GM10248 (cell line): ENCODE measurements around the gene NEK1.

Experiments used
- CTCF ChIA-PET: fragments of 300-600 bp; sonication (Branson Sonifier 250); formaldehyde crosslinking; extraction: SDS; loops from one replicate; lab custom pipeline; 2021; ENCODE audit warnings: antibody characterized with exemption; lab: Yijun Ruan, JAX
- POLR2A ChIA-PET: fragments of 350-650 bp; sonication (Branson Sonifier 250); formaldehyde crosslinking; extraction: SDS; loops from one replicate; lab custom pipeline; 2020; ENCODE audit warnings: antibody characterized with exemption; lab: Yijun Ruan, JAX
- DNase-seq: peaks from one replicate; pipeline ENCODE4 v3.0.0; 2012; ENCODE audit errors: extremely low spot score
- TF ChIP-seq, protein P1 (sequence below): IDR thresholded peaks from 2 replicates; pipeline ENCODE4 v1.5.1; 2012; ENCODE audit warnings: mild to moderate bottlenecking, low read depth; ENCODE audit errors: extremely low read depth, missing control alignments, control extremely low read depth

NEK1 gene, protein sequence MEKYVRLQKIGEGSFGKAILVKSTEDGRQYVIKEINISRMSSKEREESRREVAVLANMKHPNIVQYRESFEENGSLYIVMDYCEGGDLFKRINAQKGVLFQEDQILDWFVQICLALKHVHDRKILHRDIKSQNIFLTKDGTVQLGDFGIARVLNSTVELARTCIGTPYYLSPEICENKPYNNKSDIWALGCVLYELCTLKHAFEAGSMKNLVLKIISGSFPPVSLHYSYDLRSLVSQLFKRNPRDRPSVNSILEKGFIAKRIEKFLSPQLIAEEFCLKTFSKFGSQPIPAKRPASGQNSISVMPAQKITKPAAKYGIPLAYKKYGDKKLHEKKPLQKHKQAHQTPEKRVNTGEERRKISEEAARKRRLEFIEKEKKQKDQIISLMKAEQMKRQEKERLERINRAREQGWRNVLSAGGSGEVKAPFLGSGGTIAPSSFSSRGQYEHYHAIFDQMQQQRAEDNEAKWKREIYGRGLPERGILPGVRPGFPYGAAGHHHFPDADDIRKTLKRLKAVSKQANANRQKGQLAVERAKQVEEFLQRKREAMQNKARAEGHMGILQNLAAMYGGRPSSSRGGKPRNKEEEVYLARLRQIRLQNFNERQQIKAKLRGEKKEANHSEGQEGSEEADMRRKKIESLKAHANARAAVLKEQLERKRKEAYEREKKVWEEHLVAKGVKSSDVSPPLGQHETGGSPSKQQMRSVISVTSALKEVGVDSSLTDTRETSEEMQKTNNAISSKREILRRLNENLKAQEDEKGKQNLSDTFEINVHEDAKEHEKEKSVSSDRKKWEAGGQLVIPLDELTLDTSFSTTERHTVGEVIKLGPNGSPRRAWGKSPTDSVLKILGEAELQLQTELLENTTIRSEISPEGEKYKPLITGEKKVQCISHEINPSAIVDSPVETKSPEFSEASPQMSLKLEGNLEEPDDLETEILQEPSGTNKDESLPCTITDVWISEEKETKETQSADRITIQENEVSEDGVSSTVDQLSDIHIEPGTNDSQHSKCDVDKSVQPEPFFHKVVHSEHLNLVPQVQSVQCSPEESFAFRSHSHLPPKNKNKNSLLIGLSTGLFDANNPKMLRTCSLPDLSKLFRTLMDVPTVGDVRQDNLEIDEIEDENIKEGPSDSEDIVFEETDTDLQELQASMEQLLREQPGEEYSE (N-terminal part only)

DNA sequence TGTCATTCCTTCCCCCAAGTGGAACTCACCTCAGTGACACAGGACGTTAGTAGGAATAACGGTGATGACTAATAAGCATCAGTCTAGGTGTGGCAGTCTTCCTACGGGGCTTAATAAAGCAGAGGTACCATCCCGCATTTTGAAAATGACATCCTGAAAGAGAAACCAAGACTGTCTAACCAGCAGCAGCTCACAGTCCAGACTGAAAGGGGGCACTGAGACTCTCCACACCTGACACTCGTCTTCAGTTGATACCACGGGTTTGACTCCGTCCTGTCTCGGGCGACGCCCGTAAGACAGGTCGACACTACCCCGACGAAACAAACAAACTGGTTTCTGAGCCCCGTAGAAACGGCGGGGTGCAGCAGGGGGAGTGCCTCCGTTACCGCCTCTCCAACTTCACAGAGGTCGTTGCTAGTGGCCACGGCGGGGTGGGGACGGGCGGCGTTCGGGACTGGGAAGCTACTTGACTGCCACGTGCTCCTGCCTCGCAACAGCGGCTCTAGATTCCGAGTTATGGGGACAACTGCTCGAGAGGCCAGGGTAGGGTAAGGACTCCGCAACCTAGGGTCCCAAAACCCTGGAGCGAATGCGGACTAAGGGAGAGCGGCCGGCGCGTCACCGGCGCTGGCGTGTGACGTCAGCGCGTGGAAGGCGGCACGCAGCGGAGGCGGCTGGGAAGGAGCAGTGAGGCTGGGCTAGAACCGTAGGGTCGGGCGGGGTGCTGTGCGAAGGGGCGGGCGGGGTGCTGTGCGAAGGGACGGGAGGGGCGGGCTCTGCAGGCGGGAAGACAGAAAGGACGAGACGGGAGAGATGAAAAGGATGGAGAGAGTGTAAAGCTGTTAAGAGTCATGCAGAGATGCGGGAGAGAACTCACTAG, at the start of gene NEK1:
NEK1 (minus strand) TSS at position 593 of the 880 bp plus-strand sequence. CDS start 9,953 bp downstream, outside the sequence.
- TF ChIP-seq, protein P1, sequence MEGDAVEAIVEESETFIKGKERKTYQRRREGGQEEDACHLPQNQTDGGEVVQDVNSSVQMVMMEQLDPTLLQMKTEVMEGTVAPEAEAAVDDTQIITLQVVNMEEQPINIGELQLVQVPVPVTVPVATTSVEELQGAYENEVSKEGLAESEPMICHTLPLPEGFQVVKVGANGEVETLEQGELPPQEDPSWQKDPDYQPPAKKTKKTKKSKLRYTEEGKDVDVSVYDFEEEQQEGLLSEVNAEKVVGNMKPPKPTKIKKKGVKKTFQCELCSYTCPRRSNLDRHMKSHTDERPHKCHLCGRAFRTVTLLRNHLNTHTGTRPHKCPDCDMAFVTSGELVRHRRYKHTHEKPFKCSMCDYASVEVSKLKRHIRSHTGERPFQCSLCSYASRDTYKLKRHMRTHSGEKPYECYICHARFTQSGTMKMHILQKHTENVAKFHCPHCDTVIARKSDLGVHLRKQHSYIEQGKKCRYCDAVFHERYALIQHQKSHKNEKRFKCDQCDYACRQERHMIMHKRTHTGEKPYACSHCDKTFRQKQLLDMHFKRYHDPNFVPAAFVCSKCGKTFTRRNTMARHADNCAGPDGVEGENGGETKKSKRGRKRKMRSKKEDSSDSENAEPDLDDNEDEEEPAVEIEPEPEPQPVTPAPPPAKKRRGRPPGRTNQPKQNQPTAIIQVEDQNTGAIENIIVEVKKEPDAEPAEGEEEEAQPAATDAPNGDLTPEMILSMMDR = no peak

DNA sequence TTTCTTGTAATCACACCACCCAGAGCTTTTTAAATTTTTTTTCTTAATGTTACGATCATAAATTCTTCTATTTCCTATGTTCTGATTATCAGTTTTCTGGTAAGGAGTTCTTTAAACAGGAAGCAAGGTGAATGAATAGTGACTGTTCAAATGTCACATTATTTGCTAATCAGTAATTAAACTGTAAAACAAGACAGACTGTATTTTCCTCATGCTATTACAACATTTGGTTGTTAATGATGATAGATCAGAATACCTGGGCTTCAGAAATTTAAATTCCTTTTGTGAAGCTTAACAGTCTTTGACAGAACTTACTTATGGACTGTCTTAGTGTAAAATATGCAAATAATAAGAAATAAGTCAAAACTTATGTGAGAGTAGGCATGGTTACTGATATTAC, 49.4 kb upstream of the NEK1 start:
- DNase-seq = no peak
- TF ChIP-seq, protein P1 = no peak
- POLR2A ChIA-PET = no interaction called here
- CTCF ChIA-PET = interaction anchor here (0.9 to 3.3 kb wide), 6 partner anchors 13 to 48 kb away, joined by 3 to 16 read pairs (median 3); partner anchors contain the start of gene NEK1

More for the DNA sequence above, at the start of gene NEK1:
- CTCF ChIA-PET = interaction anchor here (1.0 to 4.2 kb wide), 20 partner anchors 9 to 437 kb away, joined by 3 to 25 read pairs (median 7); partner anchors contain the start of gene HPF1
- POLR2A ChIA-PET = no interaction called here
- DNase-seq = peak; percentile 91

DNA sequence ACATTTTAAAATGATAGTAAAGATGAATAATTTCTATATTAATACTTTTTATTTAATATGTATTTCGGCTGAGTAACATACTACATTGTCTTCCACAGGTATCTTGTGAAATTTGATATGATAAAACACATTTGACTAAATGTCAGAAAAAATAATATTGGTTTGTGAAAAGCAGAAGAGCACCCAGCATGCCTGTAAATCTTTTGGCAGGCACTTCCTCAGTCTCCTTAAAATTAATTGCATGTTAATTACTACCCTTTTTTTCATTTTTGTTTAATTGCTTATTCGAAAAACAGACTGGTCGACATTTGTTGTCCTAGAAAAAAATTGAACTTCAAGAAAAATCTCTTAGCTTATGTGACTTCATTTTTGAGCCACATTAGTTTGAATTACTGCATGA, 48.5 kb upstream of the NEK1 start:
- POLR2A ChIA-PET = no interaction called here
- no peak for DNase-seq
- TF ChIP-seq, protein P1 = no peak
- CTCF ChIA-PET = interaction anchor here (1.4 to 3.3 kb wide), 6 partner anchors 11 to 48 kb away, joined by 3 to 16 read pairs (median 5); partner anchors contain the start of gene NEK1

DNA sequence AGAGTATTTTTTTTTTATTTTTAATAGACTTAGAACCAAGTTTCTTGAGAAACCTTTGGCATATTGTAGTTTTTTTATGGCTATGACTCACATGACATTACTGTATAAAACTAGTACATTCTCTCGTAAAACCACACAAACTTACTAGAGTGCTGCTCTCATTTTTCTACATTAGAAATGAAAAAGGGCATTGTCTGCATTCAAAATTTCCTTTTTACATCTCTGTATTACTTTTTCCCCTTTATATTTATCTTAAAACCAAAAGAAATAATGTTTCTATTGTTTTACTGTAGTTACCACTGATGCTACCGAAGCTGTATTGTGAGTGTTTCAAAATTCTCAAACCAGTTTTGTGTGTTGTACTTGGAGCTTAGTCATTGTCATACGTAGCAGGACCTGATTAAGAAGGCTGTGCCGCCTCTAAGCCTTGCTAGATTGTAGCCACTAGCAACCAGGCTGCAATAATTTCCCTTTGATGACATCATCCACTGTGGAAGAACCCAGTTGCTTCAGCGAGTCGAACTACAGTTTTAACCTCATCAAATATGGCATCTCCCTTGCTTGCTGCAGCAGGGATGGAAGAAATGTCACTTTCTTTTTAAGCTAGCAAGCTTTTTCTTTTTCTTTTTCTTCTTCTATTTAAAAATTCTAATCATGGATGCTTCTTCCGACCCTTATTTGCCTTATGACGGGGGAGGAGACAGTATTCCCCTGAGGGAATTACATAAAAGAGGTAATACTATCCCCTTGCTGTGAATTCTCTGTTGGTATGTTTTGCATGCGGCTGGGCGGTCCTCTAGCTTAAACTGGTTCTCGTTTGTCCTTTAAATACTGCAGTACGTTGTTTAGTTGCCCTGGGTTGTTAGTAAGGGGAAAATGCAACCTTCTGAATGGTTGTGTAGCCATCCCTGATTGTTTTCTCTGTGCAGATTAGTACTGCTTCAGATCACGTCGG, 47.6 kb upstream of the NEK1 start:
- peak; percentile 55 for DNase-seq
- TF ChIP-seq, protein P1 = no peak
- CTCF ChIA-PET = interaction anchor here (0.9 to 3.3 kb wide), 8 partner anchors 10 to 47 kb away, joined by 3 to 16 read pairs (median 6); partner anchors contain the start of genes CLCN3 and NEK1
- POLR2A ChIA-PET = interaction anchor here (1.3 kb wide), 1 partner anchor 40 kb away, joined by 4 read pairs; the partner anchor contains the start of gene CLCN3
